ENCODE measurements around the gene TTC19. TPM values are rescaled to one million over a fixed set of nuclear protein-coding genes. Genes with fewer than 3 reads are reported as not detected.

Gene TTC19
- total RNA-seq, 1 donor from 2014 or later, result 21.4 TPM

- intact Hi-C loops (cut with micrococcal nuclease), result no loop called here
These were observed 66.5 kb downstream of the TTC19 start for GRCh38 chr17:16066125-16066524.

GRCh38 chr17:16068323-16068722 lies 68.7 kb downstream of the TTC19 start:
- Histone ChIP-seq H3K4me1 (no peaks in the 10 kb centered on the region), H3K36me3 (peaks cover 91% of the 10 kb centered on the region), H3K4me3 (no peak overlapping the region), H3K27ac (replicated peaks) (no peak overlapping the region), H3K27me3 (ENCODE audit: low read depth) (no peaks in the 10 kb centered on the region), H3K9me3 (replicated peaks) (no peaks in the 10 kb centered on the region)
- no peak for DNase-seq
- TF ChIP-seq CTCF (IDR thresholded peaks at IDR 0.05; ENCODE audit: borderline replicate concordance), result no peak
- intact Hi-C loops (cut with micrococcal nuclease), result no loop called here

More at GRCh38 chr17:16066125-16066524, 66.5 kb downstream of the TTC19 start:
- no peaks in the 10 kb centered on the region for H3K9me3 ChIP-seq (replicated peaks)
- no peaks in the 10 kb centered on the region for H3K27me3 ChIP-seq (ENCODE audit: low read depth)
- DNase-seq, result no peak
- H3K27ac ChIP-seq (replicated peaks), result no peak overlapping the region
- no peaks in the 10 kb centered on the region for H3K4me1 ChIP-seq
- H3K4me3 ChIP-seq, result no peak overlapping the region
- H3K36me3 ChIP-seq, result peaks cover 93% of the 10 kb centered on the region
- TF ChIP-seq CTCF (IDR thresholded peaks at IDR 0.05; ENCODE audit: borderline replicate concordance), result no peak

DNA sequence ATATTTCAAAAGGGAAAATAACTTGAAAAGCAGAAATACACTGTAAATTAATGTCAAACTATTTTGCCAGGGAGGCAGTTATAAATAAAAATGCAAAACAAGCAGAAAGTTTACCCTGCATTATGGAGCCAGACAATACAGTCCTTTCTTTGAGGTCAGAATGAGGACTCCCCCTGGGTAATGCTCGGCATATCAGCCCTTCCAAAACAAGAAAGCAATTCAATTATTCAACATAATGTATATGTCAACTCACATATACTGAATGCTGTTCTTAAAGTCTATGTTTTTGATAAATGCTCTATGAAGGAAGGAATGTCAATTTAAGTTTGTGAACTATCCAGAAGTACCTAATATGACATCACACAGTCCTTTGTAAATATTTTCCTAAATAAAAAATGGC lies 72.4 kb downstream of the TTC19 start:
- H3K27me3 ChIP-seq (ENCODE audit: low read depth), result no peaks in the 10 kb centered on the region
- no peak for TF ChIP-seq CTCF (IDR thresholded peaks at IDR 0.05; ENCODE audit: borderline replicate concordance)
- H3K27ac ChIP-seq (replicated peaks), result no peak overlapping the region
- no peaks in the 10 kb centered on the region for H3K9me3 ChIP-seq (replicated peaks)
- no peak for DNase-seq
- H3K36me3 ChIP-seq, result peaks cover 90% of the 10 kb centered on the region
- H3K4me1 ChIP-seq, result no peaks in the 10 kb centered on the region
- intact Hi-C loops (cut with micrococcal nuclease), result no loop called here
- H3K4me3 ChIP-seq, result no peak overlapping the region

DNA sequence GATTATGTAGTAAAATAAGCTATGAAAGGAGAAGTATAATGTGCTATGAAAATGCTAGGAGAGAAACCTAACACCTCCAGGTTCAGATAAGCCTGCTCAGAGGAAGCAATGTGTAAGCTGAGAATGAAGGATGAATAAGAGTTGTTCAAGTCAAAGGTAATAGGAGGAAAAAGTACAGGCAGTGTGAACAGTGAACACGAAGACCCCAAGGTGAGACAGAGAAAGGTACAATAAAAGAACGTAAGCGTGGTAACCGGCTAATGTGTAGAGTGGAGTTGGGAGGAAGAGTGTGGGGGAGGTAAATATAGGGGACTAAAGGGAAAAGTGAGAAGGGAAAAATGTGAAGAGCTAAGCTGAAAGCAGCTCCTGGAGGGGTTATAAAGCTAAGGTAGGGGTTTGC lies 74.2 kb downstream of the TTC19 start:
- H3K4me3 ChIP-seq, result no peak overlapping the region
- no peak for TF ChIP-seq CTCF (IDR thresholded peaks at IDR 0.05; ENCODE audit: borderline replicate concordance)
- intact Hi-C loops (cut with micrococcal nuclease), result no loop called here
- DNase-seq, result no peak
- no peaks in the 10 kb centered on the region for H3K4me1 ChIP-seq
- H3K27ac ChIP-seq (replicated peaks), result no peak overlapping the region
- no peaks in the 10 kb centered on the region for H3K9me3 ChIP-seq (replicated peaks)
- peaks cover 92% of the 10 kb centered on the region for H3K36me3 ChIP-seq
- no peaks in the 10 kb centered on the region for H3K27me3 ChIP-seq (ENCODE audit: low read depth)

GRCh38 chr17:16074423-16074822 lies 74.8 kb downstream of the TTC19 start:
- TF ChIP-seq CTCF (IDR thresholded peaks at IDR 0.05; ENCODE audit: borderline replicate concordance), result no peak
- no peaks in the 10 kb centered on the region for H3K9me3 ChIP-seq (replicated peaks)
- no peaks in the 10 kb centered on the region for H3K27me3 ChIP-seq (ENCODE audit: low read depth)
- no peak overlapping the region for H3K4me3 ChIP-seq
- peaks cover 92% of the 10 kb centered on the region for H3K36me3 ChIP-seq
- no peaks in the 10 kb centered on the region for H3K4me1 ChIP-seq
- no peak for DNase-seq
- intact Hi-C loops (cut with micrococcal nuclease), result no loop called here
- no peak overlapping the region for H3K27ac ChIP-seq (replicated peaks)

GRCh38 chr17:16075949-16076348 lies 76.3 kb downstream of the TTC19 start:
- Histone ChIP-seq H3K9me3 (replicated peaks) (no peaks in the 10 kb centered on the region), H3K27ac (replicated peaks) (no peak overlapping the region), H3K36me3 (peaks cover 88% of the 10 kb centered on the region), H3K4me1 (no peaks in the 10 kb centered on the region), H3K4me3 (no peak overlapping the region), H3K27me3 (ENCODE audit: low read depth) (no peaks in the 10 kb centered on the region)
- DNase-seq, result no peak
- TF ChIP-seq CTCF (IDR thresholded peaks at IDR 0.05; ENCODE audit: borderline replicate concordance), result no peak
- intact Hi-C loops (cut with micrococcal nuclease), result no loop called here
